ENCODE measurements around the gene OXSR1. TPM values are rescaled to one million over a fixed set of nuclear protein-coding genes. Genes with fewer than 3 reads are reported as not detected.

Gene OXSR1
- total and polyA plus RNA-seq, 2 experiments from 2014 or later = 16.0 to 41.1 TPM

DNA sequence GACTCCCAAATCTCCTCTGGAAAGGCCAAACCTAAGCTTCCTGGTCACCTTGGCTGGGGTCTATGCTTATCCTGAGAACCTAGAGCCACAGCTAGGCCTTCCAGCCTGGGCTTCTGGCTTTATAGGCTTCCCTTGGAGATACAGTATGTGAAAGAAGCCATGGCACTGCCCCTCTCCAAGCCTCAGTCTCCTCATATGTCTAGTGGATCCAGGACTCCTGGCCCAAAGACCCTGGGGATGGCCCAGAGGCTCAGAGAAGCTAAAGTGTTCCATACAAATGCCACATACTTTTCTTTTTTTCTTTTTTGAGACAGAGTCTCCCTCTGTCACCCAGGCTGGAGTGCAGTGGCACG, 37.1 kb upstream of the OXSR1 start (continued):
- TF ChIP-seq, protein P1, sequence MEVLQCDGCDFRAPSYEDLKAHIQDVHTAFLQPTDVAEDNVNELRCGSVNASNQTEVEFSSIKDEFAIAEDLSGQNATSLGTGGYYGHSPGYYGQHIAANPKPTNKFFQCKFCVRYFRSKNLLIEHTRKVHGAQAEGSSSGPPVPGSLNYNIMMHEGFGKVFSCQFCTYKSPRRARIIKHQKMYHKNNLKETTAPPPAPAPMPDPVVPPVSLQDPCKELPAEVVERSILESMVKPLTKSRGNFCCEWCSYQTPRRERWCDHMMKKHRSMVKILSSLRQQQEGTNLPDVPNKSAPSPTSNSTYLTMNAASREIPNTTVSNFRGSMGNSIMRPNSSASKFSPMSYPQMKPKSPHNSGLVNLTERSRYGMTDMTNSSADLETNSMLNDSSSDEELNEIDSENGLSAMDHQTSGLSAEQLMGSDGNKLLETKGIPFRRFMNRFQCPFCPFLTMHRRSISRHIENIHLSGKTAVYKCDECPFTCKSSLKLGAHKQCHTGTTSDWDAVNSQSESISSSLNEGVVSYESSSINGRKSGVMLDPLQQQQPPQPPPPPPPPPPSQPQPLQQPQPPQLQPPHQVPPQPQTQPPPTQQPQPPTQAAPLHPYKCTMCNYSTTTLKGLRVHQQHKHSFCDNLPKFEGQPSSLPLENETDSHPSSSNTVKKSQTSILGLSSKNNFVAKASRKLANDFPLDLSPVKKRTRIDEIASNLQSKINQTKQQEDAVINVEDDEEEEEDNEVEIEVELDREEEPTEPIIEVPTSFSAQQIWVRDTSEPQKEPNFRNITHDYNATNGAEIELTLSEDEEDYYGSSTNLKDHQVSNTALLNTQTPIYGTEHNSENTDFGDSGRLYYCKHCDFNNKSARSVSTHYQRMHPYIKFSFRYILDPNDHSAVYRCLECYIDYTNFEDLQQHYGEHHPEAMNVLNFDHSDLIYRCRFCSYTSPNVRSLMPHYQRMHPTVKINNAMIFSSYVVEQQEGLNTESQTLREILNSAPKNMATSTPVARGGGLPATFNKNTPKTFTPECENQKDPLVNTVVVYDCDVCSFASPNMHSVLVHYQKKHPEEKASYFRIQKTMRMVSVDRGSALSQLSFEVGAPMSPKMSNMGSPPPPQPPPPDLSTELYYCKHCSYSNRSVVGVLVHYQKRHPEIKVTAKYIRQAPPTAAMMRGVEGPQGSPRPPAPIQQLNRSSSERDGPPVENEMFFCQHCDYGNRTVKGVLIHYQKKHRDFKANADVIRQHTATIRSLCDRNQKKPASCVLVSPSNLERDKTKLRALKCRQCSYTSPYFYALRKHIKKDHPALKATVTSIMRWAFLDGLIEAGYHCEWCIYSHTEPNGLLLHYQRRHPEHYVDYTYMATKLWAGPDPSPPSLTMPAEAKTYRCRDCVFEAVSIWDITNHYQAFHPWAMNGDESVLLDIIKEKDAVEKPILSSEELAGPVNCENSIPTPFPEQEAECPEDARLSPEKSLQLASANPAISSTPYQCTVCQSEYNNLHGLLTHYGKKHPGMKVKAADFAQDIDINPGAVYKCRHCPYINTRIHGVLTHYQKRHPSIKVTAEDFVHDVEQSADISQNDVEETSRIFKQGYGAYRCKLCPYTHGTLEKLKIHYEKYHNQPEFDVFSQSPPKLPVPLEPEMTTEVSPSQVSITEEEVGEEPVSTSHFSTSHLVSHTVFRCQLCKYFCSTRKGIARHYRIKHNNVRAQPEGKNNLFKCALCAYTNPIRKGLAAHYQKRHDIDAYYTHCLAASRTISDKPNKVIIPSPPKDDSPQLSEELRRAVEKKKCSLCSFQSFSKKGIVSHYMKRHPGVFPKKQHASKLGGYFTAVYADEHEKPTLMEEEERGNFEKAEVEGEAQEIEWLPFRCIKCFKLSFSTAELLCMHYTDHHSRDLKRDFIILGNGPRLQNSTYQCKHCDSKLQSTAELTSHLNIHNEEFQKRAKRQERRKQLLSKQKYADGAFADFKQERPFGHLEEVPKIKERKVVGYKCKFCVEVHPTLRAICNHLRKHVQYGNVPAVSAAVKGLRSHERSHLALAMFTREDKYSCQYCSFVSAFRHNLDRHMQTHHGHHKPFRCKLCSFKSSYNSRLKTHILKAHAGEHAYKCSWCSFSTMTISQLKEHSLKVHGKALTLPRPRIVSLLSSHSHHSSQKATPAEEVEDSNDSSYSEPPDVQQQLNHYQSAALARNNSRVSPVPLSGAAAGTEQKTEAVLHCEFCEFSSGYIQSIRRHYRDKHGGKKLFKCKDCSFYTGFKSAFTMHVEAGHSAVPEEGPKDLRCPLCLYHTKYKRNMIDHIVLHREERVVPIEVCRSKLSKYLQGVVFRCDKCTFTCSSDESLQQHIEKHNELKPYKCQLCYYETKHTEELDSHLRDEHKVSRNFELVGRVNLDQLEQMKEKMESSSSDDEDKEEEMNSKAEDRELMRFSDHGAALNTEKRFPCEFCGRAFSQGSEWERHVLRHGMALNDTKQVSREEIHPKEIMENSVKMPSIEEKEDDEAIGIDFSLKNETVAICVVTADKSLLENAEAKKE (CRISPR knock-in tag; IDR thresholded peaks at IDR 0.05) = no peak
- no peak for TF ChIP-seq ZNF331 (CRISPR knock-in tag; IDR thresholded peaks at IDR 0.05; ENCODE audit: low read depth)
- no peak for TF ChIP-seq EZH2phosphoT487 (IDR thresholded peaks at IDR 0.05; ENCODE audit: unreplicated experiment)
- no peak for TF ChIP-seq CREB1 (CRISPR knock-in tag; IDR thresholded peaks at IDR 0.05; ENCODE audit: low read depth)
- TF ChIP-seq EZH2 (IDR thresholded peaks at IDR 0.05; ENCODE audit: low read depth, unreplicated experiment) = no peak
- TF ChIP-seq NANOG (IDR thresholded peaks at IDR 0.05; ENCODE audit: borderline replicate concordance) = no peak
- TF ChIP-seq ZNF114 (CRISPR knock-in tag; IDR thresholded peaks at IDR 0.05) = no peak
- no peak for TF ChIP-seq POLR2AphosphoS5 (IDR thresholded peaks at IDR 0.05; ENCODE audit: low read depth)
- TF ChIP-seq, protein P2, sequence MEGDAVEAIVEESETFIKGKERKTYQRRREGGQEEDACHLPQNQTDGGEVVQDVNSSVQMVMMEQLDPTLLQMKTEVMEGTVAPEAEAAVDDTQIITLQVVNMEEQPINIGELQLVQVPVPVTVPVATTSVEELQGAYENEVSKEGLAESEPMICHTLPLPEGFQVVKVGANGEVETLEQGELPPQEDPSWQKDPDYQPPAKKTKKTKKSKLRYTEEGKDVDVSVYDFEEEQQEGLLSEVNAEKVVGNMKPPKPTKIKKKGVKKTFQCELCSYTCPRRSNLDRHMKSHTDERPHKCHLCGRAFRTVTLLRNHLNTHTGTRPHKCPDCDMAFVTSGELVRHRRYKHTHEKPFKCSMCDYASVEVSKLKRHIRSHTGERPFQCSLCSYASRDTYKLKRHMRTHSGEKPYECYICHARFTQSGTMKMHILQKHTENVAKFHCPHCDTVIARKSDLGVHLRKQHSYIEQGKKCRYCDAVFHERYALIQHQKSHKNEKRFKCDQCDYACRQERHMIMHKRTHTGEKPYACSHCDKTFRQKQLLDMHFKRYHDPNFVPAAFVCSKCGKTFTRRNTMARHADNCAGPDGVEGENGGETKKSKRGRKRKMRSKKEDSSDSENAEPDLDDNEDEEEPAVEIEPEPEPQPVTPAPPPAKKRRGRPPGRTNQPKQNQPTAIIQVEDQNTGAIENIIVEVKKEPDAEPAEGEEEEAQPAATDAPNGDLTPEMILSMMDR (conservative IDR thresholded peaks at IDR 0.05; ENCODE audit: low read depth in 2 of 2) = no peak
